ENCODE data around the gene MLF2. TPM values are rescaled to one million over a fixed set of nuclear protein-coding genes. Genes with fewer than 3 reads are reported as not detected.

Gene MLF2
- total RNA-seq, 2 experiments from 2014 or later = 79.7 to 87.3 TPM

DNA sequence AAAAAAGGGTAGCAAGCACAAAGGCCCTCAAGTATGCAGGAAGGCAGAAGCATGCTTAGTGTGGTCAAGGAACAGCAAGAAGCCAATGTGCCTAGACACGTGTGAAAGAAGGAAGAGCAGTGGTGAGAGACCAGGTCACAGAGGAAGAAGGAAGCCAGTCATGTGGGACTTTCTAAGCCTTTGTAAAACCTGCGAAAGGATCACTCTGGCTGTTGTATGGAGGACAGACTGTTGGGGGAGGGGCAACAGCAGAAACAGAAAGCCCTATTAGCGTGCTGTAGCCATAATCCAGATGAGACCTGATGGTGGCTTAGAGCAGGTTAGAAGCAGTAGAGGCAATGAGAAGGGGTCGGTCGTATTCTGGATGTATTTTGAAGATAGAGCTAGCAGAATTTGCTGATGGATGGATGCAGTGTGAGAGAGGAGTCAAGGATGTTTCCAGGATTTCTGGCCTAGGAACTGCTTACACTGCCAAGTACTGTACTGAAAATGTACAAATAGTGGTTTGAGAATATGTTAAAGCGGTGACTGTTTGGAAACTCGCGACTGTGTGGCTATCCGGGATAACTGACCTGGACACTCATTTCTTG is 5.7 kb upstream of the MLF2 start:
- ChIA-PET POLR2A (no interaction called here), CTCF (ENCODE audit: unreplicated experiment) (no interaction called here)
- Histone ChIP-seq H3K9me3 (ENCODE audit: low read length) (no peaks in the 10 kb centered on the region), H4K20me1 (ENCODE audit: insufficient read depth, low read length) (no peaks in the 10 kb centered on the region), H3K79me2 (ENCODE audit: insufficient read depth, low read depth, low read length) (no peaks in the 10 kb centered on the region), H3K9me2 (ENCODE audit: insufficient read depth, low read length) (no peaks in the 10 kb centered on the region), H3K4me3 (ENCODE audit: low read depth, low read length, poor library complexity, severe bottlenecking) (no peak overlapping the region), H3K4me1 (ENCODE audit: insufficient read depth, low read length, poor library complexity, severe bottlenecking) (peaks cover 15% of the 10 kb centered on the region), H2AFZ (ENCODE audit: low read length) (no peak overlapping the region), H3K27ac (ENCODE audit: low read depth, low read length, poor library complexity, severe bottlenecking) (no peak overlapping the region), H3K4me2 (ENCODE audit: low read length) (no peak overlapping the region), H3K36me3 (ENCODE audit: insufficient read depth, low read length) (no peaks in the 10 kb centered on the region)
- TF ChIP-seq, protein P1, sequence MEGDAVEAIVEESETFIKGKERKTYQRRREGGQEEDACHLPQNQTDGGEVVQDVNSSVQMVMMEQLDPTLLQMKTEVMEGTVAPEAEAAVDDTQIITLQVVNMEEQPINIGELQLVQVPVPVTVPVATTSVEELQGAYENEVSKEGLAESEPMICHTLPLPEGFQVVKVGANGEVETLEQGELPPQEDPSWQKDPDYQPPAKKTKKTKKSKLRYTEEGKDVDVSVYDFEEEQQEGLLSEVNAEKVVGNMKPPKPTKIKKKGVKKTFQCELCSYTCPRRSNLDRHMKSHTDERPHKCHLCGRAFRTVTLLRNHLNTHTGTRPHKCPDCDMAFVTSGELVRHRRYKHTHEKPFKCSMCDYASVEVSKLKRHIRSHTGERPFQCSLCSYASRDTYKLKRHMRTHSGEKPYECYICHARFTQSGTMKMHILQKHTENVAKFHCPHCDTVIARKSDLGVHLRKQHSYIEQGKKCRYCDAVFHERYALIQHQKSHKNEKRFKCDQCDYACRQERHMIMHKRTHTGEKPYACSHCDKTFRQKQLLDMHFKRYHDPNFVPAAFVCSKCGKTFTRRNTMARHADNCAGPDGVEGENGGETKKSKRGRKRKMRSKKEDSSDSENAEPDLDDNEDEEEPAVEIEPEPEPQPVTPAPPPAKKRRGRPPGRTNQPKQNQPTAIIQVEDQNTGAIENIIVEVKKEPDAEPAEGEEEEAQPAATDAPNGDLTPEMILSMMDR (conservative IDR thresholded peaks at IDR 0.05; ENCODE audit: low read length) = no peak
- TF ChIP-seq EZH2phosphoT487 (IDR thresholded peaks at IDR 0.05; ENCODE audit: borderline replicate concordance, low read depth, low read length) = no peak
- BruUV-seq (replicated peaks) = no TSS peak
- intact Hi-C loops (cut with micrococcal nuclease; ENCODE audit: unreplicated experiment) = no loop called here
- peak; percentile 42 for DNase-seq (ENCODE audit: low spot score)

GRCh38 chr12:6757028-6757690 is 4.2 kb upstream of the MLF2 start:
- H2AFZ ChIP-seq (ENCODE audit: low read length) = no peak overlapping the region
- H3K27ac ChIP-seq (ENCODE audit: low read depth, low read length, poor library complexity, severe bottlenecking) = no peak overlapping the region

More at GRCh38 chr12:6757028-6757690, 4.2 kb upstream of the MLF2 start:
- Histone ChIP-seq H4K20me1 (ENCODE audit: insufficient read depth, low read length) (no peaks in the 10 kb centered on the region), H3K79me2 (ENCODE audit: insufficient read depth, low read depth, low read length) (peaks cover 4% of the 10 kb centered on the region; the same call in 1 of the 2 replicates), H3K36me3 (ENCODE audit: insufficient read depth, low read length) (no peaks in the 10 kb centered on the region), H3K4me2 (ENCODE audit: low read length) (no peak overlapping the region), H3K9me2 (ENCODE audit: insufficient read depth, low read length) (no peaks in the 10 kb centered on the region), H3K4me3 (ENCODE audit: low read depth, low read length, poor library complexity, severe bottlenecking) (no peak overlapping the region), H3K4me1 (ENCODE audit: insufficient read depth, low read length, poor library complexity, severe bottlenecking) (peaks cover 18% of the 10 kb centered on the region), H3K9me3 (ENCODE audit: low read length) (no peaks in the 10 kb centered on the region)
- TF ChIP-seq, protein P1 (conservative IDR thresholded peaks at IDR 0.05; ENCODE audit: low read length) = no peak
- TF ChIP-seq EZH2phosphoT487 (IDR thresholded peaks at IDR 0.05; ENCODE audit: borderline replicate concordance, low read depth, low read length) = no peak
- intact Hi-C loops (cut with micrococcal nuclease; ENCODE audit: unreplicated experiment) = no loop called here
- POLR2A ChIA-PET = interaction anchor here (0.6 kb wide), 1 partner anchor 104 kb away, joined by 4 read pairs; no protein-coding TSS in a partner anchor
- no TSS peak for BruUV-seq (replicated peaks)
- DNase-seq (ENCODE audit: low spot score) = no peak
- CTCF ChIA-PET (ENCODE audit: unreplicated experiment) = no interaction called here

All from OCI-LY7 (cell line).